Ramos (cell line): ENCODE measurements around the gene GADL1.

Experiments
- in situ Hi-C: fragments of 300-500 bp; cut with MboI; formaldehyde crosslinking; loops from one replicate; pipeline ENCODE4 v1.14.3; 2022; ENCODE audit warnings: low sequenced_read_pairs; ENCODE audit not compliant: unreplicated experiment

GADL1 gene

DNA sequence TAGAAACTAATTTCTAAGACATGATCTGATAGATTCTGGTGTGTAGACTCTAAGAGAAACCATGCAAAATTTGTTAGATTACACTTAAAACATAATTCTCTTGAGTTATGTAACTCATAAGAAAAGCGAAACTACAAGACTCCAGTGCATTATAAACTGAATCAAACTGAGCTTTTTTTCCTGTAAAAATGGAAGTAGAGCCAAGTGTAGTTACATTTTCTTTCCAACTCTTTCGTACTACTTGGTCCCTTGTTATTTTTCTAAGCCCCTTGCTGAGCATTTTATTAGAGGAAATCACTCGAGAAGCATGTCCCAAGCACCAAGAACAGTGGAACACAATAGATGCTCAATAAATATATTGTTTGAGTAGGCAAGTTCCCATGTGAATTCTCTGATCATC is 130.2 kb downstream of the GADL1 start:
- in situ Hi-C loops = no loop called here

DNA sequence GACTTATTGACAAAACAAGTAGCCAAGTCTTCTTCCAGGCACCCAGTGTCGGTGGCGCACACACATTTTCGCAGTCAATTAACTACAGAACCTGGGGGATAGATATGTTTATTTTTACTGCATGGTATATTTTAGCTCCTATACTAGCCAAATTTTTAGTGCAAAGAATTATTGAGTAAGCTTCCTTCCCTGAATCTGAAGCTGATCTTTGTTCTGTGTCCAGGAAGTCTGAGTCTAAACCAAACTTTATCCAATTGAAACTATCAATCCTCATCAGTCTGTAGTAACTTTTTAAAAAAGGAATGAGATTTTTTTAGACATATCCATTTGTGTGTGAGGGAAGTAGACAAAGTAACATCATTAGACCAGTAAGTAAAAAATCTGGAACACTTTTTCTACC is 133.1 kb downstream of the GADL1 start:
- in situ Hi-C loops = no loop called here

GRCh38 chr3:30760737-30761136 is 133.7 kb downstream of the GADL1 start:
- in situ Hi-C loops = no loop called here

DNA sequence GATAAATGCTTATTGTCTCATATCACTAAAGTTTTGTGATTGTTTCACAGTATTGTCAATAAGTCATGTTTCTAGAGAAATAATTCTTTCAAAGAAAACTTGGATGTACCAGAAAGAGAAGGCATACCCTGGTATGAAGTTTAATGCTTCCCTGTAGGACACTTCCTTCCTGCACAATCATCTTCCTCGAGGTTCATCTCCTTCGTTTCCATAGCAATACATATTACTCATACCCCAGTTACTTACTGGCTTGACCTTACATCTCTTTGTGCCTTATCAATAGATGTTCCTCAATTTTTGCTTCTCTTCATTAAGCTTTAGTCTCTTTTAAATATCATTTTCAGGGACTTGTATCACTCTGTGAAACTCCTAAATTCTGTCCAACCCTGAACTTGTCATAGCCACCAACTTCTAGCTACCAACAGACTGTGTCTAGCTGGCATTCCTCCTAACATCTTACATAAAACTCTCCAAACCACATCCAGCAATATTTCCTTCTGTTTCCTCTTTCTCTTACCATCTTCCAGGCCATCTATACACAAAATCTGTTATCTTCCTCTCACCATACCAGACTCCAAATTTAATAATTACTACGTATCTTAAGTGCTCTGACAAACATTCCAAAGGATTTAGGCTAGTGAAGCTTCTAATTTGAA is 134.3 kb downstream of the GADL1 start:
- in situ Hi-C loops = no loop called here

GRCh38 chr3:30756218-30756617 is 138.2 kb downstream of the GADL1 start:
- in situ Hi-C loops = no loop called here

DNA sequence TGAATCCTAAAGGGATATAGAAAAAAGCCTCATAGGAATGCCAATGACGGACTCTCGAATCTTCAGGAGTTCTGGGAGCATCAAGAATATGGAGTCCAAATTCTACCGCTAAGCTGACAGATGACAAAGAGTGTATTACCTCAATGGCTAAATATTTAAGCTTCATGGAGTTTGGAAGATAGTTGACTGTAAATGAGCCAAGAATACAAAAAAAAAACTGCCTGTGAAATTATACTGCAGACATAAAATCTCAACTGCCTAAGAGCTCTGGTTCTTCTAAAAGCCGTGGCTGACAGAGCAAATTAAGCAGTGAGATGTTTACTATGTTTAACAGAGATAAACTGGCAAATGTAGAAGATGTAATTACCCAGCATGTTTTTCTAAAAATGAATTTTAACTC is 140.0 kb downstream of the GADL1 start:
- in situ Hi-C loops = no loop called here

- in situ Hi-C loops = no loop called here
These were observed 140.7 kb downstream of the GADL1 start for GRCh38 chr3:30753766-30754165.

DNA sequence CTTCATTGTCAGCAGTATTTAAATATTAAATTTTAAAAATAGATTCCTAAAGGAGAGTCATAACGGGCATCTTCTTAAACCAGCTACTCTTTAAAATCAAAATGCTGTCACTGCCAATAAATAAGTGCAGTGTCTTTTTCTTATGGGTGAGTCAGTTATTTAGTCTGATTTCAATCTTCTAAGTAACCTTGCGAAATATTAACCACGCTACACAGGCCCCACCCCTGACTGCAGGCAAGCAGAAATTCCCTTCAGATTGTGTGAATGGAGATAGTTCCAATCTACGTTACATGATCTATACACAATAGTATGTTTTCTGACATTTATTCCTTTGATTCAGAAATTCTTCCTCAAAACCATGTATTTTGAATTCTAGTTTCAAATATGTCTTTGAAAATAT is 141.5 kb downstream of the GADL1 start:
- in situ Hi-C loops = no loop called here

- in situ Hi-C loops = no loop called here
These were observed 142.0 kb downstream of the GADL1 start for GRCh38 chr3:30752491-30752890.

GRCh38 chr3:30751610-30752299 is 142.7 kb downstream of the GADL1 start:
- in situ Hi-C loops = no loop called here

DNA sequence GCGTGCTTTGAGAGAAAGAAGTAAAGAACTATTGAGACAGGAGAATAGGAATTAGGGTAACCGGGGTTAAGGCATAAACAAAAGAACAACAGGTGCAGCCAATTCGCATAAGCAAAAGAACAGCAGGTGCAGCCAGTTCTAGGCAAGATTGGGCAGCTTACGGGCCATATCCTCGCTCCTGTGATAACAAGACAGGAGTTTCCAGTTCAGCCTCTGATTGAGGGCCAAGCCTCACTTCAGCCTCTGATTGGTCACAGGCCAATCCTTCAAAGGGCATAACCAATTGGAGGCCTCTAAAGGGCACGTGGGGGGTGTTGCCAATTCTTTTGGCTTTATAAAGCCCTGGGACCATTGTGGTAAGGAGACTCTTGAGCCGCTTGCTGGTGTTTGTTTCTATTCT is 143.5 kb downstream of the GADL1 start:
- in situ Hi-C loops = no loop called here

DNA sequence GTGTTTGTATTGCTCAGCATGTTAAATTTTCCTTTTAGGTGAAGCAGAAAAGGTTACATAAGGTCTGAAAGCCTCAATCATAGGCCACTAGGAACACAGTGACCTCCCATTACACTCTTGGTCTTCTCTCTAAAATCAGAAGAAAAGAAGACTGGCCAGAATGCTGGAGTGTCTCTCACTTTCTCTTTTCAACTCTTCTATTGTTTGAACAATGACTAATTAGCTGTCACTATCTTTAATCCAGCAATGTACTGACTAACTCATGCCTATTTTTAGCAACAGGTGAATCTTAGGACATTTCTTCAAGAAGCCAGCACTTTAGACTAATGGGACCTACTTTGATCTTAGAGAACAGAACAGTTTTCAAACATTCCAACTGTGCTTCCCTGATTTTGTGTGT is 145.2 kb downstream of the GADL1 start:
- in situ Hi-C loops = no loop called here

DNA sequence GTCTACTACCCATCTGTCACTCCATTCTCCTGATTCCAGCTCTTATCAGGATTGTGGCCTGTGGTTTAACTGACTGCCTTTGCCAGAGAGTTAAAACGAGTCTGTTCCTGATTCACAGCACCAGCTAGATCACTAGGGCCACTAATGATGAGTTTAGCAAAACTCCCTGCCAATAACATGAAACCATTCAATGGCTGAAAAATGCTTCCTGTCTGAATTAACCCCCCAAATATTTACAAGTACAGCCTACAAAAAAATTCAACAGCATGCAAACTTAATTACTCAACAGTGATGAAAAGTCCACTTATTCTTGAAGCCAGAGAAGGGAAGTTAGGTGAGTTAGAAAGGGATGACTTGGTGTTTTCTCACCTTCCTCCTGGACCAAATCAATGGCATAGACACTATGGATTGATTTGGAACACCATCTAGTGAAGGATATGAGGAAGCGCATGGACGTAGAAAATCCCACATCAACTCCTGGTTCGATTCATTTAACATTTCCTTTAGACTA is 146.6 kb downstream of the GADL1 start:
- in situ Hi-C loops = no loop called here

GRCh38 chr3:30743641-30744317 is 150.7 kb downstream of the GADL1 start:
- in situ Hi-C loops = no loop called here

DNA sequence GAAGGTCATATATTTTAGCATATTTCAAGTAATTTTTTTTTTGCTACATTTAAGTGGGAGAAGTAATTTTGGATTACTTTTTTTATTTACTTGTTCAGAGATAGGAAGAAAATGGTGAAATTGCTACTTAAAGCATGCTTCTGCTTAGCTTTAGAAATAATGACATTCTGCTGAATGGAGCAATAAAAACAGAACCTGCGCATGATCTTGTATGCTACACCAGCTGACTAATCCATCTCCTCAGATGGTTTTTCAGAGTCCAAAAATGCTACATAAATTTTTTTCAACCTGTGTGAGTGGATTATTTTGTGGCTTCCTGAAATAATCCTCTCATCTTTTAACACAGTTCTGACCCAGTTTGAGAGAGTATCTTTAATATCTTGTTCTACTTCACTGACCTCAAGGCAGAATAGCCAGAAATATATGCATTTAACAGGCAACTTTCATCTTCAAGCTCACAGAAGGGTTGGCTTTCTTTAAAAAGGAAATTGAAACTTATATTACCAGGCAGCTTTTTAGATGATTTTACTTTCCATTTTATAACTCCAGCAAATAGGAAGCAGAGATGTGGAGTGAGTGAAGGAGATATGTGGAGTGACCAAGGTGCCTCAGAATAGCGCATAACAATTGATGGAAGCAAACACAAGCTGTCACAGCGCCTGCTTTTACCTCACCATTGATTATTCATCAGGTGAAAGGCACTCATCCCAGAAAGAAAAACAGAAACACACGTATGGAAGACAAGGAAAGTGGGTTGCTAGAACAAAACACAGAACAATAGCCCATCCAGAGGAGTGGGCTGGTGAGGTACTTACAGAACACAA is 151.5 kb downstream of the GADL1 start:
- in situ Hi-C loops = no loop called here

- in situ Hi-C loops = no loop called here
These were observed 152.6 kb downstream of the GADL1 start for GRCh38 chr3:30741889-30742288.

GRCh38 chr3:30738605-30739004 is 155.9 kb downstream of the GADL1 start:
- in situ Hi-C loops = no loop called here

- in situ Hi-C loops = no loop called here
These were observed 156.5 kb downstream of the GADL1 start for GRCh38 chr3:30737743-30738499.

DNA sequence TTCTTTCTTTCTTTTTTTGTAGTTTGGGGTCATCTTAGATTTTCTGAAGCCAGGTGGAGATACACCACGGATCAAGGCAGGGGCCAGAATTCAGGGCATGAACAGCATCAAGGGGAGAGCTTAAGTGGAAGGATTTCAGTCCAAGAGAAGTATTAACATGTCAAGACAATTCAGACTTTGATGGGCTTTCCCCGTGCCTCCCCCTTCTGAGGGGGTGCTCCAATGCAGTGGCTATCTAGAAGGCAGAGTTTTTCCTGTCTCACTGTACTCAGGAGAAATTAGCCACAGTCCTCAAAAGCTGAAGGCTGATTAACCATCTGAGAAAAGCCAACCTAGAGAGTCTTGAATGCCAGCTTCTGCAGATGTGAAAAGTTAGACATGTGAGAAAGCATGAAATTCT is 160.8 kb downstream of the GADL1 start:
- in situ Hi-C loops = no loop called here

DNA sequence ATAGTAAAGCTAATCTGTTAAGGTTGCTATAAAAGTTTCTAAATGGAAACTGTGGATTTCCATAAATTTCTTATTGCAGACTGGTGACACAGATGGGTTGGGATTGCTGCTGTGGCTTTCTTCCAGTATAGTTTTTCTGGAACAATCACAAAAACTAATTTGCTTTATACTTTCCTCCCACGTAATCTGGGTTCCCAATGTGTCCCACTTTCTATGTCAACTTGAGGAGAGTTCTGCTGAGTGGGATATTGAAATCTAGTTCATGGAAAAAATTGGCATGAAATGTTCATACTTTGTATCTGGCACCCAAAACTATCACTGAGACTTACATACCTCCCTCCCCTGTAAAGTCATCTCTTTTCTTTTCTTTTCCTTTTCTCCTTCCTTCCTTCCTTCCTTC is 161.3 kb downstream of the GADL1 start:
- in situ Hi-C loops = no loop called here
